IMR-90 (cell line): ENCODE results near the gene MMP23B. TPM values are rescaled to one million over a fixed set of nuclear protein-coding genes. Genes with fewer than 3 reads are reported as not detected.

Source experiments
- ATAC-seq: fragments of 200-7000 bp; cut with Tn5 transposase; 2 replicates; pipeline ENCODE4 v1.9.1; 2020; ENCODE audit warnings: low read depth, mild to moderate bottlenecking, moderate library complexity
- BruUV-seq: library from RNA; stranded (reverse); fragments of 400-500 nt; replicated peaks from 2 replicates; lab custom pipeline; 2021; lab: Mats Ljungman, UMichigan
- CTCF ChIA-PET: fragments of 300-600 bp; formaldehyde crosslinking; extraction: SDS; loops from one replicate; lab custom pipeline; 2021; ENCODE audit warnings: antibody characterized with exemption; lab: Yijun Ruan, JAX
- POLR2A ChIA-PET: fragments of 300-600 bp; sonication (Branson Sonifier 250); formaldehyde crosslinking; loops from one replicate; lab custom pipeline; 2022; ENCODE audit warnings: antibody characterized with exemption; ENCODE audit not compliant: unreplicated experiment; lab: Charles Lee
- DNase-seq: peaks from one replicate; pipeline ENCODE4 v3.0.0; 2013
- H2AFZ ChIP-seq: replicated peaks from 2 replicates; pipeline ENCODE3; 2013; ENCODE audit warnings: low read length, mild to moderate bottlenecking; ENCODE audit not compliant: poor library complexity
- H2AK5ac ChIP-seq: 2 replicates; pipeline ENCODE4 v1.6.1; 2013; ENCODE audit warnings: low read depth, low read length, inconsistent platforms
- H2AK9ac ChIP-seq: replicated peaks from 2 replicates; pipeline ENCODE3; 2013; ENCODE audit warnings: mild to moderate bottlenecking, low read depth, low read length, moderate library complexity; ENCODE audit not compliant: poor library complexity
- H2BK120ac ChIP-seq: 2 replicates; pipeline ENCODE4 v1.6.1; 2013; ENCODE audit warnings: low read depth, low read length, inconsistent platforms
- H2BK15ac ChIP-seq: 3 replicates; pipeline ENCODE4 v1.6.1; 2013; ENCODE audit warnings: low read depth, low read length, inconsistent platforms
- H2BK20ac ChIP-seq: 2 replicates; pipeline ENCODE4 v1.6.1; 2013; ENCODE audit warnings: low read depth, mild to moderate bottlenecking, inconsistent platforms, low read length, moderate library complexity
- H2BK5ac ChIP-seq: 2 replicates; pipeline ENCODE4 v1.6.1; 2013; ENCODE audit warnings: mild to moderate bottlenecking, low read depth, low read length, inconsistent platforms; ENCODE audit not compliant: poor library complexity, severe bottlenecking
- H3K14ac ChIP-seq: replicated peaks from 2 replicates; pipeline ENCODE4 v1.6.1; 2013; ENCODE audit warnings: low read depth, low read length, inconsistent platforms
- H3K18ac ChIP-seq: 2 replicates; pipeline ENCODE4 v1.6.1; 2013; ENCODE audit warnings: low read depth, low read length, control low read depth
- H3K23ac ChIP-seq: 2 replicates; pipeline ENCODE4 v1.6.1; 2013; ENCODE audit warnings: low read depth, low read length, inconsistent platforms
- H3K27ac ChIP-seq: 2 replicates; pipeline ENCODE4 v1.5.1; 2013; ENCODE audit warnings: mild to moderate bottlenecking, control low read depth, low read length; ENCODE audit not compliant: insufficient read depth
- H3K27me3 ChIP-seq: 2 replicates; pipeline ENCODE4 v1.6.1; 2013; ENCODE audit warnings: low read length; ENCODE audit not compliant: control insufficient read depth, insufficient read depth
- H3K36me3 ChIP-seq: 2 replicates; pipeline ENCODE4 v1.6.1; 2013; ENCODE audit warnings: low read length, mixed read lengths; ENCODE audit not compliant: control insufficient read depth, insufficient read depth
- H3K4ac ChIP-seq: 2 replicates; pipeline ENCODE4 v1.6.1; 2013; ENCODE audit warnings: low read depth, low read length, inconsistent platforms
- H3K4me1 ChIP-seq: 2 replicates; pipeline ENCODE4 v1.6.1; 2013; ENCODE audit warnings: low read length, mixed read lengths; ENCODE audit not compliant: control insufficient read depth, insufficient read depth
- H3K4me2 ChIP-seq: 2 replicates; pipeline ENCODE4 v1.6.1; 2013; ENCODE audit warnings: low read depth, mild to moderate bottlenecking, control low read depth, low read length, moderate library complexity
- H3K4me3 ChIP-seq: 2 replicates; pipeline ENCODE4 v1.5.1; 2013; ENCODE audit warnings: low read depth, mild to moderate bottlenecking, control low read depth, low read length, moderate library complexity; ENCODE audit not compliant: insufficient read depth
- H3K56ac ChIP-seq: 2 replicates; pipeline ENCODE4 v1.6.1; 2013; ENCODE audit warnings: low read length, inconsistent platforms; ENCODE audit not compliant: insufficient read depth; ENCODE audit errors: extremely low read depth
- H3K79me1 ChIP-seq, 2 experiments: 2 replicates each; pipeline ENCODE4 v1.6.1; 2013; ENCODE audit warnings: low read length in 2 of 2, inconsistent platforms in 1 of 2, low read depth in 1 of 2
- H3K9ac ChIP-seq: 2 replicates; pipeline ENCODE4 v1.6.1; 2013; ENCODE audit warnings: low read depth, low read length, control low read depth
- H3K9me1 ChIP-seq: 2 replicates; pipeline ENCODE4 v1.6.1; 2013; ENCODE audit warnings: low read length, inconsistent platforms; ENCODE audit not compliant: insufficient read depth
- H3K9me3 ChIP-seq: 2 replicates; pipeline ENCODE4 v1.6.1; 2013; ENCODE audit warnings: low read length; ENCODE audit not compliant: control insufficient read depth, insufficient read depth
- H4K20me1 ChIP-seq: 2 replicates; pipeline ENCODE4 v1.6.1; 2013; ENCODE audit warnings: low read length, inconsistent platforms; ENCODE audit not compliant: insufficient read depth
- H4K5ac ChIP-seq: 2 replicates; pipeline ENCODE4 v1.6.1; 2013; ENCODE audit warnings: mild to moderate bottlenecking, low read depth, low read length, control low read depth
- H4K8ac ChIP-seq, 2 experiments: 2 replicates each; pipeline ENCODE4 v1.6.1; 2013; ENCODE audit warnings: low read depth in 2 of 2, low read length in 2 of 2, control low read depth in 1 of 2, inconsistent platforms in 1 of 2
- H4K91ac ChIP-seq: 2 replicates; pipeline ENCODE4 v1.6.1; 2013; ENCODE audit warnings: low read depth, low read length, inconsistent platforms; ENCODE audit not compliant: insufficient read depth
- CHD1 ChIP-seq: IDR thresholded peaks from 2 replicates; pipeline ENCODE4 v1.6.1; 2012; ENCODE audit warnings: low read depth, low read length, improper control_type of control experiment
- MAZ ChIP-seq: IDR thresholded peaks from 2 replicates; pipeline ENCODE4 v1.6.1; 2012; ENCODE audit warnings: low read depth, mild to moderate bottlenecking, low read length, improper control_type of control experiment, moderate library complexity, borderline replicate concordance
- MXI1 ChIP-seq: IDR thresholded peaks from 2 replicates; pipeline ENCODE4 v1.6.1; 2012; ENCODE audit warnings: low read depth, mild to moderate bottlenecking, low read length, moderate library complexity, borderline replicate concordance
- POLR2A ChIP-seq: IDR thresholded peaks from 2 replicates; pipeline ENCODE4 v1.6.1; 2012; ENCODE audit warnings: mild to moderate bottlenecking, low read depth, low read length
- RAD21 ChIP-seq: IDR thresholded peaks from 2 replicates; pipeline ENCODE4 v1.6.1; 2012; ENCODE audit warnings: low read length, improper control_type of control experiment
- WGBS, 2 experiments: methylation state at CpG; one replicate each; pipeline versions ENCODE4 v1.1.5 to v1.1.7; 2013; ENCODE audit warnings: missing lambda C conversion rate in 2 of 2; ENCODE audit not compliant: insufficient read length in 1 of 2; ENCODE audit errors: extremely low coverage in 2 of 2; 5-methylcytosine and 5-hydroxymethylcytosine counted together
- dilution Hi-C: fragments of 300-500 bp; cut with HindIII; formaldehyde crosslinking; loops from one replicate; pipeline ENCODE4 v1.14.3; 2018; ENCODE audit warnings: low sequenced_read_pairs; ENCODE audit not compliant: unreplicated experiment
- in situ Hi-C: fragments of 300-500 bp; cut with MboI; formaldehyde crosslinking; loops from 3 replicates; pipeline ENCODE4 v1.14.3; 2019; ENCODE audit warnings: low sequenced_read_pairs, inconsistent platforms, mixed read lengths
- intact Hi-C: fragments of 100-400 bp; cut with micrococcal nuclease; formaldehyde crosslinking; loops from 2 replicates; pipeline ENCODE4 v1.10.0; 2022
- polyA plus RNA-seq, 3 experiments: library from polyadenylated mRNA; depleted of rRNA; stranded (reverse); fragments of >200 nt; gene quantifications; 2 replicates each; pipeline ENCODE4 v1.2.3, GENCODE V29; 2012; ENCODE audit warnings: low replicate concordance in 1 of 3
- total RNA-seq: library from RNA; depleted of rRNA; stranded (reverse); fragments of >200 nt; gene quantifications from 2 replicates; pipeline ENCODE4 v1.2.3, GENCODE V29; 2012
- TF ChIP-seq, protein P1 (sequence below): conservative IDR thresholded peaks from 2 replicates; pipeline ENCODE4 v1.5.1; 2012; ENCODE audit warnings: mild to moderate bottlenecking, low read depth, low read length, improper control_type of control experiment

Gene MMP23B
- total and polyA plus RNA-seq, 2 of the 4 experiments (the other 2 are of a cell fraction): 1.1 to 5.4 TPM

DNA sequence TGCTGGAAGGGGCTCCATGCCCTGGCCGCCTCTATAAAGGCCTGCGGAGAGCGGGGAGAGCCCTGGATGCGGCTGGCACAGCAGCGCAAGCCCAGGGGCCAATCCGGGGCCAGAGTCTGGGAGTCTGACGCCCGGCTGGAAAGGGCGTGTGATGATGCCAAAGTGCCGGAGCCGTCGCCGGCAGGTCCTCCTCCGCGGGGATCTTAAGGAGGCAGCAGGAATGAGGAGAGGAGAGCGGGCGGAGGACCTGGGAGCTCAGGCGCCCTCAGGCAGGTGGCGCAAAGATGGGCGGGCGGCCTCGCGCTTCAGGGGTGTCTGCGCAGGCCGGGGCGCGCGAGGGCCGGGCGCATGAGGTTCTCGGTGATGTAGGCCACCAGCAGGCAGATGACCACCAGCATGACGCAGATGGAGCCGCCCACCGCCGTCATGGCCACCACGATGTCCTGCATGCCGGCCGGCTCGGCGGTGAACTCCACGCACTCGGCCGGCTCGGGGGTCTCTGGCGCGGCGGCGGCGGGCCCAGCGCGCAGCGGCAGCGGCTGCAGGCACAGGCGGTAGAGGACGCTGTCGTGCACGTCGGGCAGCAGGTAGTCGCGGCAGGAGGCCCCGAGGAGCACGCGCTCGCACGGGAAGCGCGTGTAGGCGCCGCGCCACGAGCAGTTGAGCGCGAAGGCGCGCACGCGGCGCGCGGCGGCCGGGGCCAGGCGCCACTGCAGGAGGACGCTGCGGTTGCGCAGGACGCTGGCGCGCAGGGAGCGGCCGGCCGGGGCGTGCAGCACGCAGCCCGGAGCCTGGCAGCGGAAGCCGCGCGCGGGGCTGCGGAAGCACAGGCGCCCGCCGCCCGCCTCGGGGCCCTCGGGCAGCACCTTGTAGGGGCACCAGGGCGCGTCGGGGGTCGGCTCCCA lies 32.7 kb upstream of the MMP23B start:
- intact Hi-C loops (no loop called here), dilution Hi-C loops (no loop called here), in situ Hi-C loops (no loop called here)
- TF ChIP-seq, protein P1, sequence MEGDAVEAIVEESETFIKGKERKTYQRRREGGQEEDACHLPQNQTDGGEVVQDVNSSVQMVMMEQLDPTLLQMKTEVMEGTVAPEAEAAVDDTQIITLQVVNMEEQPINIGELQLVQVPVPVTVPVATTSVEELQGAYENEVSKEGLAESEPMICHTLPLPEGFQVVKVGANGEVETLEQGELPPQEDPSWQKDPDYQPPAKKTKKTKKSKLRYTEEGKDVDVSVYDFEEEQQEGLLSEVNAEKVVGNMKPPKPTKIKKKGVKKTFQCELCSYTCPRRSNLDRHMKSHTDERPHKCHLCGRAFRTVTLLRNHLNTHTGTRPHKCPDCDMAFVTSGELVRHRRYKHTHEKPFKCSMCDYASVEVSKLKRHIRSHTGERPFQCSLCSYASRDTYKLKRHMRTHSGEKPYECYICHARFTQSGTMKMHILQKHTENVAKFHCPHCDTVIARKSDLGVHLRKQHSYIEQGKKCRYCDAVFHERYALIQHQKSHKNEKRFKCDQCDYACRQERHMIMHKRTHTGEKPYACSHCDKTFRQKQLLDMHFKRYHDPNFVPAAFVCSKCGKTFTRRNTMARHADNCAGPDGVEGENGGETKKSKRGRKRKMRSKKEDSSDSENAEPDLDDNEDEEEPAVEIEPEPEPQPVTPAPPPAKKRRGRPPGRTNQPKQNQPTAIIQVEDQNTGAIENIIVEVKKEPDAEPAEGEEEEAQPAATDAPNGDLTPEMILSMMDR: 0 out of 2 replicates have a peak, but pooled peaks have one; percentile 9
- TF ChIP-seq CHD1 (no peak), POLR2A (no peak), MAZ (no peak), MXI1 (peak; percentile 46; the same call in 1 of the 2 replicates), RAD21 (no peak)
- H3K56ac ChIP-seq: no peak overlapping the region
- no peaks in the 10 kb centered on the region for H3K79me1 ChIP-seq
- no peak overlapping the region for H4K91ac ChIP-seq
- CTCF ChIA-PET: no interaction called here
- no peak overlapping the region for H2BK15ac ChIP-seq
- H4K8ac ChIP-seq: no peak overlapping the region
- H2BK120ac ChIP-seq: no peak overlapping the region
- POLR2A ChIA-PET: no interaction called here
- no peak overlapping the region for H3K23ac ChIP-seq
- H3K9me3 ChIP-seq: no peaks in the 10 kb centered on the region
- peaks cover 24% of the 10 kb centered on the region for H3K27me3 ChIP-seq
- no peaks in the 10 kb centered on the region for H3K36me3 ChIP-seq
- H3K27ac ChIP-seq: no peak overlapping the region; the same call in 1 of the 2 replicates
- WGBS, 2 experiments: 7% methylated on average over 72 of the region's 111 CpGs; no CpG with 5 or more reads in 1 of the 2 experiments
- H2BK5ac ChIP-seq: no peak overlapping the region
- H3K9ac ChIP-seq: no peak overlapping the region
- H2AFZ ChIP-seq: peak overlapping the region; percentile 87
- no peak overlapping the region for H4K5ac ChIP-seq
- peak overlapping the region; percentile 39 for H3K4me3 ChIP-seq
- H3K4me2 ChIP-seq: peak overlapping the region; percentile 62
- H4K20me1 ChIP-seq: no peaks in the 10 kb centered on the region
- ATAC-seq (peak; percentile 75), DNase-seq (peak; percentile 37)
- no peak overlapping the region for H3K14ac ChIP-seq
- H3K18ac ChIP-seq: no peak overlapping the region
- peak overlapping the region; percentile 28 for H2AK9ac ChIP-seq
- peaks cover 10% of the 10 kb centered on the region; the same call in 1 of the 2 replicates for H3K4me1 ChIP-seq
- no peak overlapping the region for H3K4ac ChIP-seq
- no peak overlapping the region; the same call in 1 of the 2 replicates for H2AK5ac ChIP-seq
- no peak overlapping the region for H2BK20ac ChIP-seq
- no peaks in the 10 kb centered on the region for H3K9me1 ChIP-seq
- no TSS peak for BruUV-seq
